NCI-H2227 (cell line): ENCODE measurements around the gene ZIC1.

Experiments used
- DNase-seq: peaks from one replicate; lab custom pipeline; 2025; ENCODE audit not compliant: unreplicated experiment; lab: John Stamatoyannopoulos, UW

Gene ZIC1

DNA sequence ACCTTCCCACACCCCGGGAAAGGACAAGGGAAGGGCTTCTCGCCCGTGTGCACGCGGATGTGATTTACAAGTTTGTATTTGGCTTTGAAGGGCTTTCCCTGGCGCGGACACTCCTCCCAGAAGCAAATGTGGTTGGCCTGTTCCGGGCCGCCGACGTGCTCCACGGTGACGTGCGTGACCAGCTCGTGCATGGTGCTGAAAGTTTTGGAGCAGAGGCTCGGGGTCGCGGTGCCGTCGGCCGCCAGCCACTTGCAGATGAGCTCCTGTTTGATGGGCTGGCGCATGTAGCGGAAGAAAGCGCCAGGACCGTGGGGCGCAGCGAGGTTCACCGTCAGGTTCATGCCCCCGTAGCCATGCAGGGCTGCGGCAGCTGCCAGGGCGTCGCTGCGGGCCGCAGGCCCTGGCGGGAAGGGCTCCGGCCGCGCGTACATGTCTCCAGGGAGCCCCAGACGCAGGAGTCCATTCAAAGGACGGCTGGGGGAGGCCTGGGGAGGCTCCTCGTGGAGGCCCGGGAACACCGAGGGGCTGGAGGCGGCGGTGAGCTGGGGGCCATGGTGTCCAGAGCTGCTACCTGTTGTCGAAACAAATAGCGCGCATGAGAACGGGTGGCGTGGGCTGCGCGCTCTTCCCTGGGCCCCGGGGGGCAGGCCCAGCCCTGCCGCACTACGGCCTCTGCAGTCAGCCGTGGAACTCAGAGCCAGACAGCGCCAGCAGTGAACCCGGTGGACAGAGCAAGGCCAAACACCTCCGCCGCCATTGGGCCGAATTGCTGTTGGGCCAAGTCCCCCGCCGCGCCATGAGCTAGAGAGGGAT lies 13.1 kb upstream of the ZIC1 start:
- DNase-seq = no peak

DNA sequence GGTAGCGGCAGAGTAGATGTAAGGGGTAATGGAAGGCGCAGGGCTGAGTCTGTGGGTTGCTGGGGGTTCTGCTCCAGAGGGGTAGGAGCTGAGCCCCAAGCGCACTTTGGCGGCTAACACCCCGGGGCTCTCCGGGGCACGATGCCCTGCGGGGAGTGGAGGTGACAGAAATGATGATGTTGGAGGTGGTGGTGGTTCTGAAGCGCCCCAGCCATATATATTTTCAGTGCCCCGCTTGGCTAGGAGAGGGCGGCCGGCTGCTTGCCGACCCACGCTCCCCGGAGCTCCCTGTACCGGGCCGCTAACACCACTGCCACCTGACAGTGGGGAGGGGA lies 12.5 kb upstream of the ZIC1 start:
- DNase-seq = no peak

GRCh38 chr3:147397155-147397874 lies 11.8 kb upstream of the ZIC1 start:
- no peak for DNase-seq

GRCh38 chr3:147397875-147398812 lies 11.0 kb upstream of the ZIC1 start:
- DNase-seq = no peak

DNA sequence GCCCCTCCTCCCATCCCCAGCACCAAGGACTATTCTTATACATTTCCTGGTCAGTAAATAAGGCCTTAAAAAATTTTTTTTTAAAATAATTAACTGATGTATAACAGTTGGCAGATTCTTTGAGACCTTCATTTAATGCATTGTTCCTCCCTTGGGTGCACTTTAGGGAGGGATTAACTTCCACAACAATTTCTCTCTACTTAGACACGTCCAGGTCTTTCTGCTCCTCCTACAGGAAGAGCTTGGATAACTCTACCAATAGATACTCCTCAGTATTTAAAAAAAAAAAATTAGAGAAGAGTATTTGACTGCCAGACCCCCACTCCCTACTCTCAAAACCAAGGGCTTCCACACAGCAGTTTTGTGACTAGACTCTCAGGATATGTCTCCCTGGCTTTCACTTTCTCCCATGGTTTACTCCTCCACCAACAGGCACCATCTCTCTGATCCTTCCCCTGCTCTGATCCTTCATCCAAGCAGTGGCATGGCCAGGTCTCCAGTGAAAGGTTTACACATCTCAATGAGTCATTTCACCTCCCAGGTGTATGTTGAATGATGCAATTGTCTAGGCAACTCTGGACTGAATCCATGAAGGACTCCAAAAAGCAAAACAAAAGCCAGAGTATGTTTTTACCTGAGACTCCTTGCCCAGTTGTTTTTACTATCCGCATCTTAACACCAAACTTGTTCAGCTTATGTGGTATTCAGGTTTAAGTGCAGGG lies 10.2 kb upstream of the ZIC1 start:
- DNase-seq = no peak

DNA sequence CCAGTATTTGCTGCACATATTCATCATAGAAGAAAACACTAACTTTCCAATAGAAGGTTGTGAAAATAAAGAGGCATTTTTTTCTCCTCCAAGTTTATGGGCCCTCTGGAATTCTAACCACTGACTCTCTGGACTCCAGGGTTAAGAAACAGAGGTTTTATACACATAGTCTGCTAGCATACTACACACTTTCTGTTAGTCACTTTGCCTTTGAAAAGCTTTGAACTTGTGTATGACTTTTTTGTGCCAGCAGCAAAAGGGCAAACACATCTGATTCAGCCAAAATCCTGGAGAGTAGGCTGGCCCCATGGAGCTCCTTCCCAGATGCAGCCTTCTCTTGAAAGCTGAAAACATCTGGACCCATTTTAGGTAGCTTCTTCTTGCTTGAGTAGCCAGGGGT lies 9.1 kb upstream of the ZIC1 start:
- no peak for DNase-seq

GRCh38 chr3:147400999-147401398 lies 8.2 kb upstream of the ZIC1 start:
- no peak for DNase-seq

GRCh38 chr3:147401421-147401820 lies 7.7 kb upstream of the ZIC1 start:
- DNase-seq = no peak

DNA sequence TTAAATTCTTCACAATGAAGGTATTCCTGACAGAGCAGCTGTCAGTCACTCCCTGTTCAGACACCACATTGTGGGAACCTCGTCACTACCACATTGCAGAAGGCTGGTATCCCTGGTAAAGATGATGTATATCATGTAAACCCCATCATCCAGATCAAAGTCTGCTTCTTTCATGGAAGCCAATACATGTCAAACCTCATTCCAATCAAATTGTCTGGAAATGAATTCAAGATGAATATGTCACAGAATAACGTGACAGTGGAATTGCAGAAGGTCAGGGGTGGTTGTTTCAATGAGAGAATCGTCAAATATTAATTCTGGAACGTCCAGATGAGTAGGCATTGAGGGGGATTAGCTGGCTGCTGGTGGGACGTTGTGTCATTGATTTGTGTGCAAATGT lies 7.0 kb upstream of the ZIC1 start:
- DNase-seq = no peak

- DNase-seq = no peak
Observed at GRCh38 chr3:147403511-147403910, 5.7 kb upstream of the ZIC1 start.

DNA sequence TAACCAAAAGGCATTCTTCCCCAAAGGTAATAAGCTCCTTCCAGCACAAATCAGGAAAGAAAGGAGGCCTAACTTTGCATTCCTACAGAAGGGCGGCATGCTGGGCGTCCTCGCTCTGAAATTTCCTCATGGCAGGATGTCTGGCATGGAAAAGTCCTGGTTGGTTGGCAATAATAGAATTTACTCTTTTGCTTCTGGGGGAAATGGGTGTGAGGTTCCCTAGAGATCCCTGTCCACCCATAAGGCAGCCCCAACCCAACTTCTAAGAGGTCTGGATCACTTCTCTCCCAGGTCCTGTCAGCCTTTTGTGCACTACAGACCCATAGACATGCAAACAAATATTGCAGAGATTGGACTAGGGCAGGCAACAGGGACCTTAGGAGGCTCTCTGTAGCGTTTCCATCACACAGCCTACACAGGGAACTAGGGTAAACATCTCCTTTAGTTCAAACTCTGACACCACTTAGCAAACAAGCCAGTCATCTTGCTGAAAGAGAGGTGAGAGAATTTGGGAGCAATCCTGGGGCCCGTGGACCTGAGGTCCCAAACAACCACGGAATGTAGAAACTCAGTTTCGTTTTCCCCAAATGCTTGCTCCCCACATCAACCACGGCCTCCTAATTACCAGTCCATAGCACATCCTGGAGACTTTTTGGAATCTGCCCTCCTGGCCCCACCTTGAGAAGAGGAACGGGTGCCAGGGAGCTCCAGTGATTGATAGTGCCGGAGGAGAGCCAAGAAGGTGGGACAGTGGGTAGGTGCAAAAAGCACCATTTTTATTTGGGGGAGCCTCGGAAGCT lies 5.0 kb upstream of the ZIC1 start:
- DNase-seq = no peak

- DNase-seq = no peak
Observed at GRCh38 chr3:147404800-147405230, 4.3 kb upstream of the ZIC1 start.

- DNase-seq = no peak
Observed at GRCh38 chr3:147405231-147406027, 3.7 kb upstream of the ZIC1 start.

GRCh38 chr3:147406028-147406931 lies 2.9 kb upstream of the ZIC1 start, which contains the start of gene ZIC4:
Gene ZIC4 (minus strand): TSS chr3:147406543. CDS start chr3:147402797, 3,746 bp downstream.
- no peak for DNase-seq

GRCh38 chr3:147407114-147407497 lies 2.1 kb upstream of the ZIC1 start:
- DNase-seq = no peak

- no peak for DNase-seq
Observed at GRCh38 chr3:147407498-147408187, 1.5 kb upstream of the ZIC1 start.
